ENCODE results near the gene TMEM121B.

The TMEM121B gene

GRCh38 chr22:17110791-17111550 is 10.2 kb downstream of the TMEM121B start:
- DNase-seq = no peak

GRCh38 chr22:17109976-17110375 is 11.2 kb downstream of the TMEM121B start:
- no peak for DNase-seq

- DNase-seq = no peak
Measured at GRCh38 chr22:17109113-17109865, 11.9 kb downstream of the TMEM121B start.

GRCh38 chr22:17108256-17109112 is 12.7 kb downstream of the TMEM121B start:
- no peak for DNase-seq

- DNase-seq = no peak
Measured at GRCh38 chr22:17107547-17107810, 13.7 kb downstream of the TMEM121B start.

GRCh38 chr22:17106785-17107546 is 14.2 kb downstream of the TMEM121B start:
- no peak for DNase-seq

- no peak for DNase-seq
Measured at GRCh38 chr22:17106161-17106784, 14.9 kb downstream of the TMEM121B start.

- no peak for DNase-seq
Measured at GRCh38 chr22:17105143-17106129, 15.7 kb downstream of the TMEM121B start.

- no peak for DNase-seq
Measured at GRCh38 chr22:17104336-17104935, 16.7 kb downstream of the TMEM121B start.

- no peak for DNase-seq
Measured at GRCh38 chr22:17103351-17103750, 17.8 kb downstream of the TMEM121B start.

- no peak for DNase-seq
Measured at GRCh38 chr22:17102297-17102667, 18.9 kb downstream of the TMEM121B start.

- no peak for DNase-seq
Measured at GRCh38 chr22:17101475-17102296, 19.5 kb downstream of the TMEM121B start.

- no peak for DNase-seq
Measured at GRCh38 chr22:17100621-17101020, 20.5 kb downstream of the TMEM121B start.

GRCh38 chr22:17098379-17098819 is 22.8 kb downstream of the TMEM121B start:
- DNase-seq = no peak

GRCh38 chr22:17097701-17098100 is 23.5 kb downstream of the TMEM121B start:
- DNase-seq = no peak

GRCh38 chr22:17097062-17097461 is 24.1 kb downstream of the TMEM121B start:
- no peak for DNase-seq

- no peak for DNase-seq
Measured at GRCh38 chr22:17096071-17096470, 25.1 kb downstream of the TMEM121B start.

GRCh38 chr22:17095538-17095937 is 25.6 kb downstream of the TMEM121B start:
- no peak for DNase-seq

GRCh38 chr22:17093081-17093480 is 28.1 kb downstream of the TMEM121B start:
- no peak for DNase-seq
